ENCODE measurements around the gene CACNA2D1.

The CACNA2D1 gene

GRCh38 chr7:82443547-82444219 lies at the start of gene CACNA2D1:
CACNA2D1 (minus strand) TSS chr7:82443777.
- DNase-seq (ENCODE audit: low read depth in 2 of 2): no peak

GRCh38 chr7:82481499-82482097 lies 38.0 kb upstream of the CACNA2D1 start:
- no peak for DNase-seq (ENCODE audit: low read depth in 2 of 2)

- no peak for DNase-seq (ENCODE audit: low read depth in 2 of 2)
Measured at GRCh38 chr7:82477733-82478515, 34.3 kb upstream of the CACNA2D1 start.

GRCh38 chr7:82472966-82473365 lies 29.4 kb upstream of the CACNA2D1 start:
- no peak for DNase-seq (ENCODE audit: low read depth in 2 of 2)

GRCh38 chr7:82471351-82472020 lies 27.9 kb upstream of the CACNA2D1 start:
- no peak for DNase-seq (ENCODE audit: low read depth in 2 of 2)

- DNase-seq (ENCODE audit: low read depth in 2 of 2): no peak
Measured at GRCh38 chr7:82469207-82469606, 25.6 kb upstream of the CACNA2D1 start.

- DNase-seq (ENCODE audit: low read depth in 2 of 2): no peak
Measured at GRCh38 chr7:82468435-82468834, 24.9 kb upstream of the CACNA2D1 start.

GRCh38 chr7:82467020-82467419 lies 23.4 kb upstream of the CACNA2D1 start:
- DNase-seq (ENCODE audit: low read depth in 2 of 2): no peak

- DNase-seq (ENCODE audit: low read depth in 2 of 2): no peak
Measured at GRCh38 chr7:82464372-82464771, 20.8 kb upstream of the CACNA2D1 start.

GRCh38 chr7:82455295-82455694 lies 11.7 kb upstream of the CACNA2D1 start:
- DNase-seq (ENCODE audit: low read depth in 2 of 2): no peak

GRCh38 chr7:82450759-82451158 lies 7.2 kb upstream of the CACNA2D1 start:
- DNase-seq (ENCODE audit: low read depth in 2 of 2): no peak

GRCh38 chr7:82449910-82450309 lies 6.3 kb upstream of the CACNA2D1 start:
- no peak for DNase-seq (ENCODE audit: low read depth in 2 of 2)

- no peak for DNase-seq (ENCODE audit: low read depth in 2 of 2)
Measured at GRCh38 chr7:82446897-82447296, 3.3 kb upstream of the CACNA2D1 start.

- no peak for DNase-seq (ENCODE audit: low read depth in 2 of 2)
Measured at GRCh38 chr7:82445271-82445670, 1.7 kb upstream of the CACNA2D1 start.

GRCh38 chr7:82444220-82444909 lies 788 bp upstream of the CACNA2D1 start:
- no peak for DNase-seq (ENCODE audit: low read depth in 2 of 2)

GRCh38 chr7:82443036-82443546 lies 486 bp downstream of the CACNA2D1 start:
- no peak for DNase-seq (ENCODE audit: low read depth in 2 of 2)

- DNase-seq (ENCODE audit: low read depth in 2 of 2): no peak
Measured at GRCh38 chr7:82442492-82443035, 1.0 kb downstream of the CACNA2D1 start.

GRCh38 chr7:82441669-82442478 lies 1.7 kb downstream of the CACNA2D1 start:
- DNase-seq (ENCODE audit: low read depth in 2 of 2): no peak

- no peak for DNase-seq (ENCODE audit: low read depth in 2 of 2)
Measured at GRCh38 chr7:82438521-82438920, 5.1 kb downstream of the CACNA2D1 start.

- no peak for DNase-seq (ENCODE audit: low read depth in 2 of 2)
Measured at GRCh38 chr7:82435769-82436168, 7.8 kb downstream of the CACNA2D1 start.
